CD14-positive monocyte (primary cell): ENCODE measurements around the gene CDRT4. TPM values are rescaled to one million over a fixed set of nuclear protein-coding genes. Genes with fewer than 3 reads are reported as not detected.

Source experiments
- DNase-seq, 3 donors: peaks; one replicate each; pipeline ENCODE4 v3.0.0-alpha.2; 2011 to 2022
- H2AFZ ChIP-seq: 2 replicates; pipeline ENCODE4 v1.6.0; 2012; ENCODE audit warnings: mild to moderate bottlenecking, low read depth, low read length, inconsistent platforms; ENCODE audit not compliant: insufficient read depth, poor library complexity, severe bottlenecking
- H3K27ac ChIP-seq, 2 donors: 1 replicate in 1 of 2; 2 replicates in 1 of 2; pipeline ENCODE4 v1.5.1; 2012 to 2013; ENCODE audit warnings: low read length in 2 of 2, control low read depth in 1 of 2, inconsistent platforms in 1 of 2, low read depth in 1 of 2, mild to moderate bottlenecking in 1 of 2
- H3K27me3 ChIP-seq, 2 donors: one replicate each; pipeline versions ENCODE4 v1.6.0 to v1.6.1; 2011 to 2013; ENCODE audit warnings: low read length in 2 of 2; ENCODE audit not compliant: control insufficient read depth in 2 of 2, insufficient read depth in 2 of 2
- H3K36me3 ChIP-seq, 2 donors: replicated peaks in 1 of 2; 1 replicate in 1 of 2; 2 replicates in 1 of 2; pipeline versions ENCODE4 v1.5.1 to v1.6.1; 2012 to 2013; ENCODE audit warnings: low read length in 2 of 2, control low read depth in 1 of 2, inconsistent platforms in 1 of 2, mild to moderate bottlenecking in 1 of 2; ENCODE audit not compliant: insufficient read depth in 2 of 2, control insufficient read depth in 1 of 2
- H3K4me1 ChIP-seq, 2 donors: 1 replicate in 1 of 2; 2 replicates in 1 of 2; pipeline versions ENCODE4 v1.5.1 to v1.6.1; 2012 to 2013; ENCODE audit warnings: low read length in 2 of 2, control low read depth in 1 of 2, inconsistent platforms in 1 of 2, mild to moderate bottlenecking in 1 of 2, moderate library complexity in 1 of 2; ENCODE audit not compliant: insufficient read depth in 2 of 2, control insufficient read depth in 1 of 2
- H3K4me2 ChIP-seq: replicated peaks from 2 replicates; pipeline ENCODE3; 2012; ENCODE audit warnings: low read length, moderate library complexity, mild to moderate bottlenecking; ENCODE audit not compliant: poor library complexity, severe bottlenecking; ENCODE audit errors: extremely low read depth
- H3K4me3 ChIP-seq, 3 experiments: fragments of 200-600 bp in 1 of 3; sonication (generic) in 1 of 3; replicated peaks in 1 of 3; 1 replicate in 2 of 3; 2 replicates in 1 of 3; pipeline ENCODE4 v1.5.1; 2011 to 2013; ENCODE audit warnings: low read length in 3 of 3, mild to moderate bottlenecking in 3 of 3, control low read depth in 2 of 3, low read depth in 2 of 3, inconsistent platforms in 1 of 3, moderate library complexity in 1 of 3
- H3K79me2 ChIP-seq: 2 replicates; pipeline ENCODE4 v1.6.0; 2012; ENCODE audit warnings: mild to moderate bottlenecking, control low read depth, inconsistent platforms, low read length, moderate library complexity; ENCODE audit not compliant: insufficient read depth
- H3K9ac ChIP-seq: 2 replicates; pipeline ENCODE4 v1.6.0; 2017; ENCODE audit warnings: low read length, mild to moderate bottlenecking; ENCODE audit not compliant: insufficient read depth, poor library complexity, severe bottlenecking
- H3K9me3 ChIP-seq, 2 donors: replicated peaks in 1 of 2; 1 replicate in 1 of 2; 2 replicates in 1 of 2; pipeline versions ENCODE4 v1.5.1 to v1.6.1; 2012 to 2013; ENCODE audit warnings: low read length in 2 of 2, control low read depth in 1 of 2; ENCODE audit not compliant: control insufficient read depth in 1 of 2, insufficient read depth in 1 of 2
- H4K20me1 ChIP-seq: 2 replicates; pipeline ENCODE4 v1.6.0; 2012; ENCODE audit warnings: mild to moderate bottlenecking, low read length, control low read depth, moderate library complexity; ENCODE audit not compliant: insufficient read depth
- H3K27ac Mint-ChIP-seq, 7 donors: one replicate each; pipeline ENCODE4 v1.8.0; 2020; ENCODE audit warnings: mild to moderate bottlenecking in 7 of 7, mixed read lengths in 7 of 7, moderate library complexity in 6 of 7, inconsistent platforms in 2 of 7
- H3K27me3 Mint-ChIP-seq, 3 donors: one replicate each; pipeline ENCODE4 v1.8.0; 2021 to 2022; ENCODE audit warnings: low read depth in 3 of 3, mild to moderate bottlenecking in 3 of 3, mixed read lengths in 3 of 3, moderate library complexity in 3 of 3, inconsistent platforms in 1 of 3
- H3K36me3 Mint-ChIP-seq, 2 donors: one replicate each; pipeline ENCODE4 v1.8.0; 2020; ENCODE audit warnings: mixed read lengths in 2 of 2, inconsistent platforms in 1 of 2, mild to moderate bottlenecking in 1 of 2
- H3K4me1 Mint-ChIP-seq: one replicate; pipeline ENCODE4 v1.8.0; 2020; ENCODE audit warnings: mild to moderate bottlenecking, mixed read lengths
- H3K4me3 Mint-ChIP-seq, 2 donors: one replicate each; pipeline ENCODE4 v1.8.0; 2020; ENCODE audit warnings: mild to moderate bottlenecking in 2 of 2, mixed read lengths in 2 of 2, moderate library complexity in 1 of 2
- H3K9me3 Mint-ChIP-seq, 7 donors: one replicate each; pipeline ENCODE4 v1.8.0; 2020 to 2022; ENCODE audit warnings: mixed read lengths in 7 of 7, mild to moderate bottlenecking in 6 of 7, moderate library complexity in 6 of 7, inconsistent platforms in 2 of 7
- CTCF ChIP-seq: fragments of 200-600 bp; IDR thresholded peaks from one replicate; pipeline ENCODE4 v1.8.0; 2022; ENCODE audit warnings: antibody characterized with exemption, mild to moderate bottlenecking
- WGBS: methylation state at CpG from one replicate; pipeline ENCODE4 v1.1.5; 2013; ENCODE audit warnings: missing lambda C conversion rate; ENCODE audit not compliant: insufficient coverage; 5-methylcytosine and 5-hydroxymethylcytosine counted together
- intact Hi-C, 2 donors: fragments of 100-400 bp; cut with micrococcal nuclease; formaldehyde crosslinking; loops; one replicate each; pipeline versions ENCODE4 v1.15.0 to v1.15.1; 2023
- polyA plus RNA-seq, 3 donors: library from polyadenylated mRNA; depleted of rRNA in 1 of 3; unstranded in 2 of 3; stranded (reverse) in 1 of 3; fragments of 300-500 nt in 2 of 3; fragments of >200 nt in 1 of 3; fragmentation: Illumina TruSeq in 2 of 3; gene quantifications; 1 replicate in 2 of 3; 2 replicates in 1 of 3; pipeline ENCODE4 v1.2.3, GENCODE V29; 2012 to 2021

The CDRT4 gene
- polyA plus RNA-seq, 3 donors = 0.34 to 0.71 TPM; not detected in 1

GRCh38 chr17:15469260-15469659 lies 1.8 kb upstream of the CDRT4 start:
- H3K27ac ChIP-seq = no peak overlapping the region

GRCh38 chr17:15468126-15468525 lies 705 bp upstream of the CDRT4 start:
- Histone ChIP-seq H3K27me3 (no peaks in the 10 kb centered on the region), H3K9me3 (no peaks in the 10 kb centered on the region), H3K4me3 (no peak overlapping the region), H3K79me2 (no peaks in the 10 kb centered on the region), H2AFZ (no peak overlapping the region), H3K4me1 (no peaks in the 10 kb centered on the region), H3K36me3 (no peaks in the 10 kb centered on the region), H4K20me1 (no peaks in the 10 kb centered on the region), H3K9ac (no peak overlapping the region), H3K4me2 (no peak overlapping the region), H3K27ac (no peak overlapping the region)
- intact Hi-C loops = no loop called here
- TF ChIP-seq CTCF = no peak
- Mint-ChIP-seq H3K4me3 (no peak overlapping the region), H3K4me1 (no peaks in the 10 kb centered on the region), H3K9me3 (no peaks in the 10 kb centered on the region), H3K27ac (no peak overlapping the region), H3K36me3 (no peaks in the 10 kb centered on the region), H3K27me3 (peaks cover 0 to 3% (median 0%) of the 10 kb centered on the region in 3 donors)
- no CpG with 5 or more reads among the region's 4 CpGs for WGBS
- no peak for DNase-seq

More at GRCh38 chr17:15469260-15469659, 1.8 kb upstream of the CDRT4 start:
- Histone ChIP-seq H3K4me3 (no peak overlapping the region), H3K4me1 (no peaks in the 10 kb centered on the region), H3K9me3 (no peaks in the 10 kb centered on the region), H3K36me3 (no peaks in the 10 kb centered on the region), H3K4me2 (no peak overlapping the region), H3K9ac (no peak overlapping the region), H3K79me2 (no peaks in the 10 kb centered on the region), H2AFZ (no peak overlapping the region), H3K27me3 (no peaks in the 10 kb centered on the region), H4K20me1 (no peaks in the 10 kb centered on the region)
- H3K36me3 Mint-ChIP-seq = no peaks in the 10 kb centered on the region
- no peaks in the 10 kb centered on the region for H3K4me1 Mint-ChIP-seq
- DNase-seq = no peak
- H3K4me3 Mint-ChIP-seq = no peak overlapping the region
- H3K27me3 Mint-ChIP-seq = peaks cover 0 to 3% (median 0%) of the 10 kb centered on the region in 3 donors
- WGBS = 94% methylated on average over 6 of the region's 7 CpGs
- H3K27ac Mint-ChIP-seq = no peak overlapping the region
- no peaks in the 10 kb centered on the region for H3K9me3 Mint-ChIP-seq
- TF ChIP-seq CTCF = no peak
- intact Hi-C loops = no loop called here
